Activated CD4-positive, CD25-positive, alpha-beta regulatory T cell treated with anti-CD3 and anti-CD28 coated beads, Interleukin-2, amount 50 U/mL, for 16 hours (primary cell): ENCODE data around the gene PTPN11.
"Not testable (repeated sequence)": the region's sequence is repeated elsewhere in the genome, so short reads cannot be mapped to it uniquely, and the experiment has no call there.

Experiments used
- DNase-seq: peaks from one replicate; pipeline ENCODE4 v3.0.0-alpha.2; 2020; ENCODE audit warnings: low read depth, low spot score

The PTPN11 gene

GRCh38 chr12:112514926-112515642, 96.3 kb downstream of the PTPN11 start:
- no peak for DNase-seq

DNA sequence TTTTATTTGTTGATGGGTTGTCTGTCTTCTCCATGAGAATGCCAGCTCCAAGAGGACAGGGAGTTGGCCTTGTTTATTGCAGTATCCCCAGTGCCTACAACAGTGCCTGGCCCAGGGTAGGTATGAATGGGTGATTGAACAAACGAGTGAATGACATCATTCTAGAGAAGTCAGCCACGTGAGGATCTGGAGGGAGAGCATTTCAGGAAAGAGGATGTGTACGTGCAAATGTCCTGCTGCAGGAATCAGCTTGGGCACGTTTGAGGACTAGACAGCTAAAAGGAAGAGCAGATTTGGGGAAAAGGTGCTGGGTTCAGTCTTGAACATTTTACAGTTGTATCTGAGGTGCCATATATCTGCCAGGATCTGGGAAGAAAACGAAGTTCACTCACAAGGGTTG, 97.1 kb downstream of the PTPN11 start:
- DNase-seq = no peak

GRCh38 chr12:112517730-112518364, 99.1 kb downstream of the PTPN11 start:
- DNase-seq = no peak

DNA sequence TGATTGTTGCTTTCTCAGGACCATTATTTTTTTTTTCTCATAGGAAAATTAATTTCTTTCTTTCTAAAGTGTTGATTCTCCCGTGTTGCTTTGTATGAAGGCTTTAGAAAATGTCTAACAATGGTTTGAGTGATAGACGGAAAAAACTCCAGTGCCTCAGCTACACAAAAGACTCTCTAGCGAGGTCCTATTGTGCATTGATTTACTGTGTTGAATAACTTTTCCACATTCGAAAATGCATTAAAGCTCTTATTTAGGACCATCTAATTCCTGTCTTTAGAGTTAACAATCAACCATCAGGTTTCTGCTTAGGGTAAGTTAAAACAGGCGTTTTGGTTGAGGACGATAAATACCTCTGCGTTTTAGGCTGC, 99.6 kb downstream of the PTPN11 start:
- DNase-seq = no peak

DNA sequence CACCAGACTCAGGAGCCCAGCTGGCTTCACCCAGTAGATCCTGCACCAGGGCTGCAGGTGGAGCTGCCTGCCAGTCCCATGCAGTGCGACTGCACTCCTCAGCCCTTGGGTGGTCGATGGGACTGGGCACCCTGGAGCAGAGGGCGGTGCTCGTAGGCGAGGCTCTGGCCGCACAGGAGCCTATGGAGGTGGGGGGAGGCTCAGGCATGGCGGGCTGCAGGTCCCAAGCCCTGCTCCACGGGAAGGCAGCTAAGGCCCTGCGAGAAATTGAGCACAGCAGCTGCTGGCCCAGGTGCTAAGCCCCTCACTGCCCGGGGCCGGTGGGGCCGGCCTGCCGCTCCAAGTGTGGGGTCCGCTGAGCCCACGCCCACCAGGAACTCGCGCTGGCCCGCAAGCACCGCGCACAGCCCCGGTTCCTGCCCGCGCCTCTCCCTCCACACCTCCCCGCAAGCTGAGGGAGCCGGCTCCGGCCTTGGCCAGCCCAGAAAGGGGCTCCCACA, 101.1 kb downstream of the PTPN11 start:
- not testable (repeated sequence) for DNase-seq

- no peak for DNase-seq
Measured at GRCh38 chr12:112523856-112524255, 105.1 kb downstream of the PTPN11 start.

GRCh38 chr12:112524269-112524668, 105.5 kb downstream of the PTPN11 start:
- no peak for DNase-seq

- no peak for DNase-seq
Measured at GRCh38 chr12:112524676-112525425, 106.1 kb downstream of the PTPN11 start.

- no peak for DNase-seq
Measured at GRCh38 chr12:112525426-112525809, 106.7 kb downstream of the PTPN11 start.

- DNase-seq = no peak
Measured at GRCh38 chr12:112527082-112527481, 108.3 kb downstream of the PTPN11 start.

GRCh38 chr12:112527501-112527900, 108.8 kb downstream of the PTPN11 start:
- no peak for DNase-seq

DNA sequence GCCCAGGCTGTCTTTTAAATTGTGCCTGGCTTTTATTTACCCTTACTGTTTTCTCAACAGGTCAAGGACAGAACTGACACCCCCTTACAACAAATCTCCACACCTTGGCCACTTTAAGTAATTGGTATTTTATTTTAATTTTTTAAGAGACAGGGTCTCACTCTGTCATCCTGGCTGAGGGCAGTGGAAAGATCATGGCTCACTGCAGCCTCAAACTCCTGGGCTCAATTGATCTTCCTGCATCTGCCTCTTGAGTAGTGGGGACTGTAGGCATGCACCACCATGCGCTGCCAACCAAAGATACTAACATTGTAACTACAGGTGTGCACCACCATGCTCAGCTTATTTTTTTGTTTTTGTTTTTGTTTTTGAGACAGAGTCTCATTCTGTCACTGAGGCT, 109.8 kb downstream of the PTPN11 start:
- no peak for DNase-seq

DNA sequence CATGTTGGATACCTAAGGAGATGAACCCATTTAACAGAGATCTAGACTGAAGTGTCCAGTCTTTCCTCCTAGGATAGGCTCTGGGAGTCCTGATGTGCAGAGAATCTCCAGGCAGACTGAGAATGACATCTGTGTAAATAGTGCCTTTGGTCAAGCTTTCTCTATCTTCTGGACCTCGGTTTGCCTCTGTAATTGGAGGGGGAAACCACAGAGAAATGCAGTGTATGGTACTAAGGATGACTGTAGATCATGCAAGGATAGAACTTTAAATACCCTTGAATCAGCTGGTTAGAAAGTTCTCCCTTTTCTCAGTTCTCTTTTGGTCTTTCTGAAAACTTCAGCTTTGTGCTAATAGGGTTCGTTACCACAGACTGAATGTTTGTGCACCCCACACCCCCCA, 112.2 kb downstream of the PTPN11 start:
- no peak for DNase-seq

- DNase-seq = no peak
Measured at GRCh38 chr12:112532106-112532505, 113.4 kb downstream of the PTPN11 start.

- no peak for DNase-seq
Measured at GRCh38 chr12:112533528-112533927, 114.8 kb downstream of the PTPN11 start.

GRCh38 chr12:112535017-112535416, 116.3 kb downstream of the PTPN11 start:
- DNase-seq = no peak

- no peak for DNase-seq
Measured at GRCh38 chr12:112535637-112536366, 117.1 kb downstream of the PTPN11 start.

- no peak for DNase-seq
Measured at GRCh38 chr12:112536367-112536730, 117.6 kb downstream of the PTPN11 start.

- no peak for DNase-seq
Measured at GRCh38 chr12:112537710-112538396, 119.1 kb downstream of the PTPN11 start.

- no peak for DNase-seq
Measured at GRCh38 chr12:112538740-112539139, 120.0 kb downstream of the PTPN11 start.

DNA sequence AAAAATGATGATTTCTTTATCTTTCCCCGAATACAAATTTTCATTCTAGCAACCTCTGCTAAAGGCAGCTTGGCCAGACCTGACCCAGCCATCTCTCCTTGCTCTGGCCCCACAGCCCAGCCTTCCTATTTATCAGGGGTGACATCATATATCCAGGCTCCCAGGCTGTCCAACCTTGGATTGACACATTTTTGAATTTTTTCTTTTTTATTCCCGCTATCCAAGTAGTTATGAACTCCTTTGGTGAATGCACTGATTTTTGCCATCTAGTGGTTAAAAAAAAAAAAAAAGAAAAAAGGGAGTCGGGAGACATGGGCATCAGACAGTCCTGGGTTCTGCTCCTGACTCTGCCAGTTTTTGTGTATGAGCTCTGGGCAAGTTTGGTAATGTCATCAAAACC, 120.5 kb downstream of the PTPN11 start:
- no peak for DNase-seq
